GM12872 (cell line): ENCODE results near the gene AATK.

Experiments used
- TF ChIP-seq, protein P1 (sequence below): IDR thresholded peaks from 3 replicates; pipeline ENCODE4 v1.5.1; 2011; ENCODE audit warnings: low read depth, mild to moderate bottlenecking, low read length, moderate library complexity; ENCODE audit not compliant: insufficient read depth

AATK gene

DNA sequence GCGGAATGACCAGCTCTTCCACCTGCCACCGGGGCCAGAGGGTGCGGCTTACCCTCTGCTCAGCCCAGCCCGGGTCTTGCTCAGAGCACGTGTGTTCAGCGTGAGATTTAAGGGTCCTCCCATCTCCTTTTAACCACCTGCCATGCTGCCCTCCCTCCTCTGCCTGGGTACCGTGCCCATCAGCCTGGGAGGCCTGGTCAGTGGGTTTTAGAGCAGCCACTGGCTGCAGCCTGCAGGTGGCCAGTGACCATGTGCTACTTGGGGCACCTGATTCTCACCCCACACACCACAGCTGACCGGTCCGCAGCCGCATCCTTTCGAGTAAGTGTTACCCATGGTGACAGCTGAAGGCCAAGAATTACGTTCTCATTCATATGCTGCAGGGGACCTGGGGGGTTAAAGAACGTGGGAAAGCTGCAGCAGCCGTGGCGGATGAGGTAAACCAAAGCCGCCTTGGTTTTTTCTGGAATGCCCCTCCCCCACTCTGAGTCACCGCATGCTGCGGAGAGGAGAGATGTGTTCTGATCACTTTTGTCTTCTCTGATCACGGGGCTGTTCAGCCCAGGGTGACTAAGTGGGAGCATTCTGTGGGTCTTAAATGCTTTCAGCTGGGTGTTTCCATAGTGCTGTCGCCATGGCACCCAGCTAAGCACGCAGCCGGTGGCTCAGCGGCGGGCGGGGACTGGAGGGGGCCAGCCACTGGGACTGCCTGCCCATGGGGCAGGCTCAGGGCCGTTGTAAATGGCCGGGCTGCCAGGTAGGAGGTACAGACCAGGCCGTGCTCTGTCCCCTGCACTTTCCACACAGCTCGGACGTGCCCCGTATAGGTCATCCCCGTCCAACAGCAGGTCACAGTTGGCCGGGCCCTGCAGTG, 71.3 kb downstream of the AATK start:
- TF ChIP-seq, protein P1, sequence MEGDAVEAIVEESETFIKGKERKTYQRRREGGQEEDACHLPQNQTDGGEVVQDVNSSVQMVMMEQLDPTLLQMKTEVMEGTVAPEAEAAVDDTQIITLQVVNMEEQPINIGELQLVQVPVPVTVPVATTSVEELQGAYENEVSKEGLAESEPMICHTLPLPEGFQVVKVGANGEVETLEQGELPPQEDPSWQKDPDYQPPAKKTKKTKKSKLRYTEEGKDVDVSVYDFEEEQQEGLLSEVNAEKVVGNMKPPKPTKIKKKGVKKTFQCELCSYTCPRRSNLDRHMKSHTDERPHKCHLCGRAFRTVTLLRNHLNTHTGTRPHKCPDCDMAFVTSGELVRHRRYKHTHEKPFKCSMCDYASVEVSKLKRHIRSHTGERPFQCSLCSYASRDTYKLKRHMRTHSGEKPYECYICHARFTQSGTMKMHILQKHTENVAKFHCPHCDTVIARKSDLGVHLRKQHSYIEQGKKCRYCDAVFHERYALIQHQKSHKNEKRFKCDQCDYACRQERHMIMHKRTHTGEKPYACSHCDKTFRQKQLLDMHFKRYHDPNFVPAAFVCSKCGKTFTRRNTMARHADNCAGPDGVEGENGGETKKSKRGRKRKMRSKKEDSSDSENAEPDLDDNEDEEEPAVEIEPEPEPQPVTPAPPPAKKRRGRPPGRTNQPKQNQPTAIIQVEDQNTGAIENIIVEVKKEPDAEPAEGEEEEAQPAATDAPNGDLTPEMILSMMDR = no peak

- TF ChIP-seq, protein P1 = no peak
Observed at GRCh38 chr17:81093619-81094508, 72.2 kb downstream of the AATK start.

- TF ChIP-seq, protein P1 = no peak
Observed at GRCh38 chr17:81092518-81093095, 73.4 kb downstream of the AATK start.

DNA sequence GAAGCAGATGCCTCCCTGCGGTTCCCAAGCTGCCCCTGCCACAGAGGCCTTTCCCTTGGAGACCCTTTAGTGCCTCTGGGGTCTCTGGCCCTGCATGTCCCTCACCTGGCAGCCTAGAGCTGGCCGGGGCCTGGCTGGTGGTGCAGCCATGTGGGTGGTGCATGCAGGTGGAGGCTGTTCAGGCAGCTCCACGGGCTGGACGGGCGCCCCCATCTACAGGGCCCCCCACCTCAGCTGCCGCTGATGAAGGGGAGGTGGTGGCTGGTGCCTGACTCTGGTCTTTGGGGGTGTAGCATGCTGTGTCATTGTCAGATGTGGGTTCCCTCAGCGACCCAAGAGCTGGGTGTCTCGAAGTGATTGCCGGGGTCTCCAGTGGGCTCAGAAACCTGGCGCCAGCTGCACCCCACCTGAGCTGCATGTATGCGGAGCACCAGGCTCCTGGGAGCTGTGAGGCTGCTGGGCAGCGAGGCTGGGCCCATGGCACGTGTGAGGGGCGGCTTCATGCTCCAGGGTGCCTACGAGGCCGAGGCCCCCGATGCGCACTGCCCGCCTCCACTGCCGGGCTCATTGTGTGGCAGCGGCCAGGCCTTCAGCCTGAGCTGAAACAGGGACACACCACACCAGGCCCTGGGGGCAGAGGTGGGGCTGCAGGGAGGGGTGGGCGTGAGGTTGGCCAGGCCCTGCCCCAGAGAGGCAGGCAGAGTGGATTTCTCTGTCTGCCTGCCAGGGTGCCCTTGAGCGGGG, 74.1 kb downstream of the AATK start:
- TF ChIP-seq, protein P1 = no peak

- TF ChIP-seq, protein P1 = no peak
Observed at GRCh38 chr17:81091154-81091553, 74.9 kb downstream of the AATK start.

DNA sequence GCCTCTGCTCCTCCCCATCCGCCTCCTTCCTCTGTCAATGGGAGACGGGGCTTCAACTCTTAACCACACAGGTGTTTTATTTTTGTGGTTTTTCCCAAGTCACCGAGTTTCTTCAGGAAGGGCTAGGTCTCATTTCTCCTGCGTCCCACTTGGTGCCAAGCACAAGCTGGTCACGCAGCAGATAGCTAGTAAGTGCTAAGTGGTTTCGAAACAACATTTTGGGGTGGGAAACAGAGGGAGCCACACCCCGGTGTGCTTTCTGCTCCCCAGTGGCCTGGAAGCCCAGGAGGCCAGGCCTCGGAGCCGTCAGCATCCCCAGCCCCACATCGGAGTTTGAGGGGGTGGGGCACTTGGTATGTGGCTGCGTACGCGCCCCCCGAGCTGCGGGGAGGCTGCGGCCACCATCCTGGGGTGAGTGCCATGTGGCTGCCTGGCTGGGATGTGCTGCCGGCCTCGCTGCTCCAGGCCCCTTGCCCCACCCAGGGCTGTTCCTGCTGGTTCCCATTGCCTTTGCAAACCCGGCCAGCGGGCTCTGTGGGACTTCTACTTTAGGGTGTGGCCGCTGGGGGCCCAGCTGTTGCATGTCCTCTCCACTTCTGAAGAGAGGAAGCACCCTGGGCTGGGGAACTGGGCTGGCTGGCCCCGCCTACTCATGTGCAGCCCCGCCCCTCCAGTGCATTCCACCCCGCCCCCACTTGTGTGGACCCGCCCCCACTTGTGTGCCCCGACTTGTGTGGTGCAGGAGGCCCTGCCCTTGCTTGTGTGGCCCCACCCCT, 75.5 kb downstream of the AATK start:
- TF ChIP-seq, protein P1 = no peak
